Activated naive CD4-positive, alpha-beta T cell treated with Interleukin-2 at 50 U/mL for 16 hours (primary cell): ENCODE measurements around the gene SLC27A3.

ENCODE experiments used
- DNase-seq: peaks from one replicate; pipeline ENCODE4 v3.0.0-alpha.2; 2020

The SLC27A3 gene

DNA sequence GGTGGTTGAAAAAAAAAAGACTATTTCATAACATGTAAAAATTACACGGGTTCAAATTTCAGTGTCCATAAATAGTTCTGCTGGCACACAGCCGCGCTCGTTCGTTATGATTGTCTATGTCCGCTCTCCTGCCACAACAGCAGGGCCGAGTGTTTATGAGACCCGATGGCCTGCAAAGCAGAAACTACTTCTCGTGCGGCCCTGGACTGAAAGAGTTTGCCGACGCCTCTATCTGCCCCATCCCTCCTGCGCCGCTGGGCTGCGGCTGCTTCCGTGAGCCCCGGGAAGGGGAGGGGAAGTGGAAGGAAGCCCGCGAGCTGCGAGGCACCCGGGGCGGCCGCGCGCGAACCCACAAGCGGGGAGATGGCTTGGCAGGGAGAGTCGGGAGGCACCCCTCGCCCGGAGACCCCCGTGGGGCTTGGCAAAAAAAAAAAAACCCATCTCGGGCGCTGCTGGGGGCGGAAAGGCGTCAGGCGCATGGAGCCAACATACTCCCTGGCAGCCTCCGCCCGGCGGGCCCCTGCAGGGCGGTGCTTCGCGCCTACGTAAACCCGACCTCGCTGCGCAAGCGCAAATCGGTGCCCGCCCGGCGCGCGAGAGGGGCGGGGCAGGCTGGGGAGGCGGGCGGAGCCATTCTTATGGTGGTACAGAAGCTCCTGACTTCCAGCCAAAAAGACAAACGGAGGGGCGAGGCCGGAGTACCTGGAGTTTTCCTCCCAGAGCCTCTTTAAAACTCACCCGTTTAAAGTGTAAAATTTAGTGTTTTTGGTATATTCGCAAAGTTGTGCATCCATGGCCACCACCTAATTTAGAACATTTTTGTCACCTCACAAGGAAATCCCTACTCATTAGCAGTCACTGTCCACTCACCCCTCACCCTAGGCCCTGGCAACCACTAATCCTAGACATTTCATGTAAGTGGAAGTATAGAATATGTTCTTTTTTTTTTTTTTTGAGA lies 8.3 kb downstream of the SLC27A3 start:
- DNase-seq: peak; percentile 92

DNA sequence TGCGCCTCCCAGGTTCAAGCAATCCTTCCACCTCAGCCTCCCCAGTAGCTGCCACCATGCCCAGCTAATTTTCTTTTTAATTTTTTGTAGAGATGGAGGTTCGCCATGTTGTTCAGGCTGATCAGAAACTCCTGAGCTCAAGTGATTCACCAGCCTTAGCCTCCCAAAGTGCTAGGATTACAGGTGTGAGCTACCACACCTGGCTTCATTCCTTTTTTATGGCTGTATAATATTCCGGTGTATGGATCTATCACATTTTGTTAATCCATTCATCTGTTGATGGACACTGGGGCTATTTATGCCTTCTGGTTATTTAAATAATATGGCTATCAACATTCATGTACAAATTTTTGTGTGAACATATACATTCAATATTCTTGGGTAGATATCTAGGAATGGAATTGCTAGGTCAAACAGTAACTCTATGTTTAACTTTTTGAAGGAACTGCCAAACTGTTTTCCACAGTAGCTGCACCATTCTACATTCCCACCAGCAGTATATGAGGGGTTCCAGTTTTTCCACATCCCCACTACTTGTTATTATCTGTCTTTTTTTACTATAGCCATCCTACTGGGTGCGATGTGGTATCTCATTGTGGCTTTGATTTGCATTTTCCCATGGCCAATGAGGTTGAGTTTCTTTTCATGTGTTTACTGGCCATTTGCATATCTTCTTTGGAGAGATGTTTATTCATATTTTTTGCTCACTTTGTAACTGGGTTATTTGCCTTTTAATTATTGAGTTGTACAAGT lies 11.0 kb downstream of the SLC27A3 start:
- no peak for DNase-seq

DNA sequence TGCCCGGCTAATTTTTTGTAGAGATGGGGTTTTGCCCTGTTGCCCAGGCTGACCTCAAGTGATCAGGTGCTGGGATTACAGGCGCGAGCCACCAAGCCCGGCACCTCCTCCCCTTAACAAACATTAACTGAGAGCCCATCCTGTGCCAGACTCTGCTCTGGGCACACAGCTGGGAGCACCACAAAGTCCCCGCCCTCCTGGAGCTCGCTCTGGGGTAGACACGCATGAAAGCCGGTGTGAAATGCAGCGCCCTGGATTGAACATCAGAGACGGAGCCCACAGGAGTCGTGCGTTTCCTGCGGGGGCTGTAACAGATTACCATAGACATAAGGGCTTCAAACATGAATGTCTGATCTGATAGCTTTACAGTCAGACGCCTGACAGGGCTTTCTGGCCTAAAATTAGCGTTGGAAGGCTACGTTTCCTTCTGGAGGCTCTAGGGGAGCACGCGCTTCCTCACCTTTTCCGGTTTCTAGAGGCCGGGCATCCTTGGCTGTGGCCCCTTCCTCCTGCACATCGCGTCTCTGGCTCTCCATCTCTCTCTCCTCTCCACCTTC lies 14.3 kb downstream of the SLC27A3 start:
- no peak for DNase-seq

DNA sequence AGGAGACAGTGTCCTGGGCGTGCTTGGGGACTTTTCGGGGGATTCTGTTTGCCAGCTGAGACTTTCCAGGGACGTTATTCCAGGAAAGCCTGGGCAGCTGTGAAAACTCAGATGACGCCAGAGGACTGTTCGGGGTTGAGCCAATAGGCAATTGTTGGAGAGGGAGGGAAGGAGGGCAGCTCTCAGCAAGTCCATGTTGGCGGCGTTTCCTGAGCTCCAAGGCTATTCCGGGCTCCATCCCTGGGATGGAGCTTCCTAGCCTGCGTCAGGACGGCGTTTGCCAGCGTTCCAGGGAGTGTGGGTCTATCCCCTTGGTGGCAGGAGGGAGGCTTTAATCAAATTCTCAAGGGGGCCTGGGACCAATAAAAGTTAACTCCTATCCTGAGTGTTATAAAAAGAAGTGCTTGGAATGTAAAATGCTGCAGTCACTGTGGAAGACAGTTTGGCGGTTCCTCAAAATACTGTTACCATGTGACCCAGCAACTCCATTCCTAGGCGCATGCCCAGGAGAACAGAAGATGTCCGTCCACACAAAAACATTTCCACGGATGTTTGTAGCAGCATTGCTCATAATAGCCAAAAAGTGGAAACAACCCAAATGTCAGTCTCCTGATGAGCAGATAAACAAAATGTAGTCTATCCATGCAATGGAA lies 15.2 kb downstream of the SLC27A3 start:
- no peak for DNase-seq

DNA sequence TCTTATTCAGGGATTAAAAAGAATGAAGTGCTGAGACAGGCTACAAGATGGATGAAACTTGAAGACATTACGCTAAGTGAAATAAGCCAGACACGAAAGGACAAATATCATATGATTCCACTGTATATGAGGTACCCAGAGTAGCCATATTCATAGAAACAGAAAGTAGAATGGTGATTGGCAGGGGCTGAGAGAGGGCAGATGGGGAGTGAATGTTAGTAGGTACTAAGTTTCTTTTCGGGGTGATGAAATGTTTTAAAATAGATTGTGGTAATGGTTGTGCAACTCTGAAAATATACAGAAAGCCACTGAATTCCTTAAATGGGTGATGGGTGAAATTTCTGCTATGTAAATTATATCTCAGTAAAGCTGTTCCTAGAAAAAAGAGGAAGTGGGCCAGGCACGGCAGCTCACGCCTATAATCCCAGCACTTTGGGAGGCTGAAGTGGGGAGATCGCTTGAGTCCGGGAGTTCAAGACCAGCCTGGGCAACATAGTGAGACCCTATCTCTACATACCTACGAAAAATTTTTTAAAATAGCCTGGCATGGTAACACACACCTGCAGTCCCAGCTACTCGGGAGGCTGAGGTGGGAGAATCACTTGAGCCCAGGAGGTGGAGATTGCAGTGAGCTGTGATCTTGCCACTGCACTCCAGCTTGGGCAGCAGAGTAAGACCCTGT lies 15.9 kb downstream of the SLC27A3 start:
- DNase-seq: no peak

DNA sequence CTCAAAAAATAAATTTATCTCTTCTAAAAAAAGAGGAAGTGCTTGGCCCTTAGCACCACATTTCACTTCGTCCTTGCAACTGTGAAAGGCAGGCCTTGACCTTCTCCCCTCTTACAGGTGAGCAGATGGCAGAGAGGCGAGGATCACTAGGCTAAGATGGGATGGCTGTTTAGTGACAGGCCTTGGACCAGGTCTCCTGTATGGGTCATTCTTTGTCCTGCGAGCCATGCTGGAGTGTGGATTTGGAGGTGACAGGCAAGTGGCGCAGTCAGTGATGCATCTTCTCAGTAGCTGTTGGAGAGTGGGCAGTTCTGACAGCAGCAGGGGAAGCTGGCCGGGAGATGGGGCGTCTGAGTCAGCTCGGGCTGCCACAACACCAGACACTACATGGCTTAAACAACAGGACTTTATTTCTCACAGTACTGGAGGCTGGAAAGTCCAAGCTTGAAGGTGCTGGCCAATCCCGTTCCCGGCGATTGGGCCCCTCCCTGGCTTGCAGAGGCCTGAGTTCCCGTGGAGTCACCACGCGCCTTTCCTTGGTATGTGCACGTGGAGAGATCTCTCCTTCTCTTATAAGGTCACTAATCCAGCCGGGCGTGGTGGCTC lies 16.5 kb downstream of the SLC27A3 start:
- no peak for DNase-seq

DNA sequence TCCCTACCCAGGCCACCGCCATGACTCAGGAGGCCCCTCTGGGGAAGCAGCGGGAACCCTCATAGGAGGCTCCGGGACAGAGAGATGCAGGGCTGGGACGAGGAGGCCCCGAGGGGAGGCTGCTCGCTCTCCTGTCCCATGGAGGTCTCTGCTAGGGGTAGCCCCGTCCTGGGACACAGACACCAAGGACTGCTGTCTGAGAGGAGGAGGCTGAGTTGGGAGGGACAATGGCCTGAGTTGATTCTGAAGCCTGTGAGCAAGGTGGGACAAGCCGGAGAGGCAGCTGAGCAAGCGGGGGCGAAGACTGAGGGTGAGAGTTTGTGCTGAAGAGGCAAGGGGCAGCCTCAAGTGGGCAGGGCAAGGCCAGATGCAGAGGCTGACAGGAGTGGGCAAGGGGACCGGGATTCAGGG lies 17.4 kb downstream of the SLC27A3 start:
- no peak for DNase-seq

DNA sequence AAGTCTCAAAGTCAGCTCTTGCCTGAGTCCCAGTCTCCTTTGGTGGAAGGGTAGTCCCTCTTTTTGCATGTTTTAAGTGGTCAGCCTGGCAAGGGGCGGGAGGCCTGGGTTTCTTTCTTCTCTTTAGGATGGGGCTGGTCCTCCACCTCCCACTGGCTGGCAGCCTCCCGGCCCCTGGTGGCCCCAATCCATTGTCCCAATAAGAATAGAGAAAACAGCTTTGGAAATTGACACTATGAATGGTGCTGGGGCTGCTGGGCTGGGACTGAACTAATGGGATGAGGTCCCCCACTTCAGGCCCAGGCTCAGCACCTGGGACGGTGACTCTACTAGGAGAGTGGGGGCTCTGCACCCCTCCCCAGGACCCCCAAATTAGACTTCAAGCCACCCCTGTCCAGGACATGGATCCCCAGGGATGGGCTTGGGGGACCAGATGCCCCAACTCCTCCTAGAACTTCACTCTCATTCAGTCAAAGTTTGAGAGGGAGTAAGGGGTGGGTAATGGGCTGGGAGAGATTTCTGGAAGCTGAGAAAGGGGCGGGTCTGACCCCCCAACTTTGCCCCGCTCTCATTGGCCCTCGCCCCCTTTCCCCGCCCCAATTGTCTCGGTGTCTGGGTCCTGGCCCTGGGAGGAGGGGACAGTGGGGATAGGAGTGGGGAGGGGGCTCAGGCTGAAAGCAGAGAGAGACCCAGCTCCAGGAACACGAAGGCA lies 18.2 kb downstream of the SLC27A3 start:
- DNase-seq: no peak

DNA sequence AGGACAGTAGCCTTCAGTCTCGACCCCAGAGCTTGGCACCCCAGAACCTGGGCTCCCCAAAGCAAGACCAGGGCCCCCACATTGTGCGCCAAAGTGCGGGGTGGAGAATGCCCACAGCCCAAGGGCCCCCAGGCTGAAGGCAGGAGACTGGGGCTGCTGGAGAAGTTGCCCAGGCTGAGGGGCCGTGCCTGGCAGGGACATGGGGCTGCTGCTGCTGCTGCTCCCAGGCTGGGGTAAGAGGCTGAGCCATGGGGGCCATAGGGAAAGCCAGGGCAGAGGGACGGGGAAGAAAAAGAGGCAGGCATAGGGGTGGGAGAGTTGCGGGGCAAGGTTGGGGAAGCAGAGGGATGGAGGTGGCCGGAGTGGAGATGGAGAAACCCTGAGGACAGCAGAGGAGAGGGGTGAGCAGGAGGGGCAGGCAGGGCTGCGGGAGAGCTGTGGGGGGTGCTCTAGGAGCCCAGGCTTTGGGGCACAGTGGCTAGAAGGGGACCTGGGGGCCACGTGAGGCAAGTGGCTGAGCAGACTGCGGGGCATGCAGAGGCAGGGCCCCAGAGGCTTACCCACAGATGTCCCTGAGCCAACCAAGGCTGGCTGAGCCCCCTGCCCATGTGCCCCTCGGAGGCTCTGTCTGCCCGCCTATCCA lies 18.9 kb downstream of the SLC27A3 start:
- no peak for DNase-seq

DNA sequence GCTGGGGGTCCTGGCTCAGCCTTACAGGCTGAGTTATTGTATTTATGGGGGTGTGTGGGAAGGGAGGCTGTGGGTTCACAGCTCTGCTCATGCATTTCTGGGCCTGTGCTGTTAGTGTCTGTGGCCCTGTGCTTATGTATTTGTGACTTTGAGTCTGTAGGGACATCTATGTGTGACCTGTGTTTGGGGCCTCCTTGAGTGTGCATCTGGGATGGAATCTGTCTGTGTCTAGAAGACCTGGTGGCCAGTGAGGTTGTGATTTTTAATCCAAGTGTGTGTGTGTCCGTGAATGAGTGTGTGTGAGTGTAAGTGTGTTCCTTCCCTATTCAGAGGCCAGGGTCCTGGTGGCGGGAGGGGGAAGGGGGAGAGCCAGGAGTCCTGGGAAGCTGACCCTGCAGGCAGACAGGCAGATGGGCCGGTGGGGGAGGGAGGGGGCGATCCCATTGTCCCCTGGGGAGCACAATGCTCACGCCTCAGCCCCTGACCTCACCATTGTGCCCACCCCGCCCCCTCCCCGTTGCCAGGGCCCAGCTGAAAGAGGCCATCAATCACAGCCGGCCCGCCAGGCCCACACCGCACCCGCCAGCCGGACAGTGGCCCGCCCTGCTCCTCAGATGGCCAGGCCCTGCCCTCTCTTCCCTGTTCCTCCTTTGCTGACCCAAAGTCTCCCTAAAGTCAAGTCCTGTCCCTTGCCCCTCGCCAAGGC lies 19.6 kb downstream of the SLC27A3 start:
- DNase-seq: no peak

DNA sequence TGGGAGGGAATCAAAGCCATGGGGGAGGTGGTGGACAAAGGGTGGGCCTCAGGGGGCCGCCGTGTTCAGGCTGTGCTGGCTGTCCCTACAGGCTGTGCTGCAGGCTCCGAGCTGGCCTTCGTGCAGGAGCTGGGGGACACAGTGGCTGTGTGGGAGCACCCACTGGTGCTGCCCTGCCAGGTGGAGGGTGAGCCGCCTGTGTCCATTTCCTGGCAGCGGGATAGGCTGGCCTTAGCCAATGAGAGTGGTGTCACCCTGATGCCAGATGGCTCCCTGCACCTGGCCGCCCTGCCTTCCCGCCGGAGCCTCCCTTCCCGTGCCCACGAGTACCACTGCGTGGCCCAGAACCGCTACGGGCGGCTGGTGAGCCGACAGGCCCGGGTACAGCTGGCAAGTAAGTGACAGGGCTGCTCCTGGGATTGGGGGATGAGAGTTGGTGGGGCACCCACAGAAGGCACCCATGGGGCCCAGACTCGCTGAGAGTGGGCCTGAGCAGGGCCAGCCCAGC lies 20.2 kb downstream of the SLC27A3 start:
- no peak for DNase-seq

DNA sequence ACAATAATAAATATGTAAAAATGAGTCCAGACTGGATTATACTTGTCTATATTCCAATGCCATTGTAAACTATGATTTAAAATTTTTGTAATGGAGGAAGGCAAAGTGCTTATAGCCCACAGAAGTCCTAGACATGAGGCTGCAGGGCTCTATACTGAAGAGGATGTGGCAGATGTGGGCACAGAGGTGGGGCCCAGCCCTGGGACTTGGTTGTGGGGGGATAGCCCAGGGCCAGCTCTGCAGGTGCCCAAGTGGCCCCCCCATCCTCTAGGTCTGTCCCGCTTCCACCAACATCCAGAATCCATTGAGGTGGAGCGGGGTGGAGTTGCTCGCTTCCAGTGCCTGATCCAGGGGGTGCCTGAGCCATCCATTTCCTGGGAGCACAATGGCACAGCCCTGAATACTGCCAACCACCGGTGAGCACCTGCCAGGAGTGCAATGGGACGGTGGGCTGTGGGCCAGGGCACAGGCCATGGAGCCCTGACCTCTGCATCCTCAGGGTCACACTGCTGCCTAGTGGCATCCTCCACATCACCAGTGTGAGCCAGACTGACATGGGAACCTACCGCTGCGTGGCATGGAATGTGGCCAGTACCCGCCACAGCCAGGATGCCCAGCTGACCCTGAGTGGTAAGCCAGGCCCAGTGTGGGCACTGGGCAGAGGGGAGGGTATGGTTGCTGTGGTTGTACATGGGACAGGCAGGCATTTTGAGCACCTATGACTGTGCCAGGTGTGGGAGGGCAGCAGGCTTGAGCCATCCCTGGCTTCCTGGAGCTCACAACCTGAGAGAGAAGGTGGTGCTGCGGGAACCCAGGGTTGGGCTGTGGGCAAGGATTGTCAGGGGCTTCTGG lies 21.0 kb downstream of the SLC27A3 start:
- no peak for DNase-seq

DNA sequence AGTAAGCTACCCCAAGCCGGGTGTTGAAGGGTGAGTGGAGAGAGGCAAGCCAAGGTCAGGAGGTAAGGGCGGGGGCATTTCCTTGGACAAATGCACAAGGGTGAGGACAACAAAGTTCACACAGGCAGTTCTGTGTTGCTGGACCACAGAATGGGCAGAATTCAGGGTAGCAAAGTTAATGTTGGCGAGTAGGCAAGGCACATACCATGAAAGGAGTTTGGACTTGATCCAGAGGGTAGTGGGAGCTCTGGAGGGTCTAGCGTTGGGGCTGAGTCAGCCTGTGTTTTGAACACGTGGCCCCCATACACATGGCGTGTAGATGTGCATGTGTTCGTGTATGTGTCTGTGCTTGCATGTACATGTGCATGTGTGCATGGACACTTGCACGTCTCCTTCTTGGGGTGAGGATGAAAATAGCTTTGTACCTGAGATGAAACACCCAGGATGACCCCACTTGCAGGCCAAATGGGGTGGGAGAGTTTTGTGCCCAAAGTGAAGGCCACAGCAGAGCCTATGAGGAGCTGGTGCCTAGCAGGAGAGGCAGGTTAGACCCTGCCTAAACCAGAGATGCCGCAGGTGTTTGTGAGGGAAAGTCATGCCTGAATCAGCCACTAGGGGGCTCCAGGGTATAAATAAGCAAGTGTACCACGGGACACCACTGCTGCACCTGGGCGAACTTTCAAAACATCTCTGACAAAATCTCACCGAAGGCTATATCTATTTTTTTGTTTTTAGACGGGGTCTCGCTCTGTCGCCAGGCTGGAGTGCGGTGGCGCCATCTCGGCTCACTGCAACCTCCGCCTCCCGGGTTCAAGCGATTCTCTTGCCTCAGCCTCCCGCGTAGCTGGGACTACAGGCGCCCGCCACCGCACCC lies 21.8 kb downstream of the SLC27A3 start:
- peak; percentile 81 for DNase-seq

DNA sequence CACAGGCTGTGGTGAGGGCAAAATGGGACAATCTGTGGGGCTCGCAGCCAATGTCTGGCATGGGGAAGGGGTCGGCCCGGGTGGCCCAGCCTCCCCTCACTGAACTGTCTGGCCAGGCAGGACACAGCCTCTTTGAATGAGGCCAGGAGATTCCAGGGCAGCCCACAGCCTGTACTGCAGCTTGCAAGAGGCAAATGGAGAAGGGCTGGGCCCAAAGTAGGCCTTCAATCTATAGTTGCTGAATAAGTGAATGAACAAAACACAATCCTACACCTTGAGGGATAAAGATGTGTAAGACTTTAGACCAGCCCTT lies 23.2 kb downstream of the SLC27A3 start:
- DNase-seq: no peak

DNA sequence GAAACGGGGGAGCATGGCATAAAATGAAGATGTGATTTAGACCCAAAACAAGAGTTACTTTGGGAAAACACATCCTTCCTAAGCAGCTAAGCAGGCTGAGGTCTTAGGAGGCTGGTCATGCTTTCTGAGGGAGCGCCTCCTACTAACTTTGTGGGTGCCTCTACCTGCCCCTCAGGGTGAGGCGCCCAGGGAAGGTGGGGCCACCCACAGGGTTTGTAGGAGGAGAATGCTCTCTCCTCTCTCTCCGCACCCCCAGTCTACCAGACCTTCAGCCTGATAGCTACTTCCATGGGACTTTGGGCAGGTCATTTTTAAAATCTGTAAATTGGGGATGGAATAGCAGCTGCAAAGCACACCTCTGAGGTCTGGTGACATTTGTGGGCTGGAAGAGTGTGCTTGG lies 23.8 kb downstream of the SLC27A3 start:
- no peak for DNase-seq

DNA sequence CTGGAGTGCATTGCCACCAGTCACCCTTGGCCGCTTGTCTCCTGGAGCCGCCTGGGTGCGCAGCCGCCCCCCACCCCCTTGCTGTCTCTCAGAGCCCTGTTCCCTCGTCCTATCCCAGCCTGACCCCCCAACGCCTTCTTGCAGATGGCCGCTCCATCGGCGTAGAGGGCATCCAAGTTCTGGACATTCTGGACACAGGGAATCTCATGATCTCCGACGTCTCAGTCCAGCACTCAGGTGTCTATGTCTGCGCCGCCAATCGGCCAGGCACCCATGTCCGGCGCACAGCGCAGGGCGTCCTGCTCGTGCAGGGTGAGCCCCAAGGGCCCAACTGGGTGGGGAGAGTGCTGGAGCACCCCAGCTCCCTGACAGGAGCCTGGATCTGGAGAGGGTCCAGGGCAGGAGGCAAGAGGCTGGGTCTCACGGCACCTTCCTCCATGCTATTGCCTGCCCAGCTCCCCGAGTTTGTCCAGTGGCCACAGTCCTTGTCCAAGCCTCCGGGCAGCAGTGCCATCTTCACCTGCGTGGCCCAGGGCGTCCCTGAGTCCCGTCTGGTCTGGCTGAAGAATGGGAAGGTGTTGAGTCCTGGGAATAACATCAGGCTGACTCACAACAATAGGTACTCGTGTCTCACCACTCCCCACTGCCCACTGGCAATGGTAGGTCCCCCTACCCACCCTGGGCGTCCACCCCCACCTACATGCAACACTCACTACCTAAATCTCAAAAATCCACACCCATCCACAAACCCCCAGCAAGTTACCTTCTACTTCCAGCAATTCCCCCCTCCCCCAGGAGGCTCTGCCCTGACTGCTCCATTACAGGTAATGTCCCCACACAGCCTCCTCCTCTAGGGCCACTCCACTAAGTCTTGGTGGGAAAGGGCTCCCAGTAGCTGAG lies 24.6 kb downstream of the SLC27A3 start:
- no peak for DNase-seq

DNA sequence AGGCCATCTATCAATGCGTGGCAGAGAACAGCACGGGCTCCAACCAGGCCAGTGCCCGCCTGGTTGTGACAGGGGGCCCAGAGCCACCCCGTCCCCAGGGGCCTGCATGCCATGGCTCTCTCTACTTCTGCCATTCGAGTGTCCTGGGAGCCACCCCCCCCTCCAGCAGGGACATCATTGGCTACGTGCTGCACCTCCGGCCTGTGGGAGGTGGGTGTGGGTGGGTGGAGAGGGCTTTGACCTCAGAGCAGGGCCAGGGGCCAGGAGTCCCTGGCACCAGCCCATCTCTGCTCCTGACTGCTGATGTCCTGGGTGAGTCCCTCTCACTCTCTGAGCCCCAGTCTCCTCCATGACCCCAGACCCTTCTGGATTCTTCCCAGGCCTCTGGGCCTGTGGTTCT lies 25.3 kb downstream of the SLC27A3 start:
- no peak for DNase-seq
